Gastroesophageal sphincter (tissue), 4 donors: ENCODE results near the gene GLT8D1. TPM values are rescaled to one million over a fixed set of nuclear protein-coding genes. Genes with fewer than 3 reads are reported as not detected.
A peak's percentile ranks its signal among the peaks of the same experiment; 100 is the strongest.
"Not testable (repeated sequence)": the region's sequence is repeated elsewhere in the genome, so short reads cannot be mapped to it uniquely, and the experiment has no call there.

Source experiments
- ATAC-seq: fragments of 150-250 bp; one replicate; pipeline ENCODE4 v1.9.1; 2016; ENCODE audit warnings: mild to moderate bottlenecking, moderate library complexity
- H3K27ac ChIP-seq, 4 donors: fragments of 200-600 bp; sonication (generic) in 3 of 4; 1 replicate in 3 of 4; 2 replicates in 1 of 4; pipeline ENCODE4 v1.5.1; 2016 to 2019
- H3K27me3 ChIP-seq: fragments of 200-600 bp; sonication (generic); one replicate; pipeline ENCODE4 v1.5.1; 2019
- H3K36me3 ChIP-seq, 2 donors: fragments of 200-600 bp; sonication (generic); one replicate each; pipeline ENCODE4 v1.5.1; 2019; ENCODE audit warnings: control low read depth in 1 of 2
- H3K4me1 ChIP-seq, 3 donors: fragments of 200-600 bp; sonication (generic); 1 replicate in 2 of 3; 2 replicates in 1 of 3; pipeline ENCODE4 v1.5.1; 2016 to 2019; ENCODE audit warnings: control low read depth in 2 of 3
- H3K4me3 ChIP-seq, 2 donors: fragments of 200-600 bp; sonication (generic); one replicate each; pipeline ENCODE4 v1.5.1; 2019; ENCODE audit warnings: mild to moderate bottlenecking in 1 of 2, moderate library complexity in 1 of 2
- H3K9me3 ChIP-seq, 3 donors: fragments of 200-600 bp; sonication (generic); one replicate each; pipeline ENCODE4 v1.5.1; 2017 to 2019; ENCODE audit warnings: control low read depth in 2 of 3
- CTCF ChIP-seq, 4 experiments: fragments of 200-600 bp in 2 of 4; fragments of 450-650 bp in 2 of 4; sonication (generic) in 1 of 4; IDR thresholded peaks; one replicate each; pipeline ENCODE4 v1.5.1; 2017 to 2019; ENCODE audit warnings: antibody characterized with exemption in 4 of 4, mild to moderate bottlenecking in 2 of 4, moderate library complexity in 2 of 4
- EP300 ChIP-seq: sonication (generic); formaldehyde crosslinking; IDR thresholded peaks from one replicate; pipeline ENCODE4 v1.6.1; 2017; ENCODE audit warnings: antibody characterized with exemption, mild to moderate bottlenecking
- POLR2A ChIP-seq, 2 donors: fragments of 450-650 bp; IDR thresholded peaks; one replicate each; pipeline ENCODE4 v1.6.1; 2017; ENCODE audit warnings: antibody characterized with exemption in 2 of 2, mild to moderate bottlenecking in 2 of 2, moderate library complexity in 1 of 2
- POLR2AphosphoS5 ChIP-seq: sonication (generic); formaldehyde crosslinking; IDR thresholded peaks from one replicate; pipeline ENCODE4 v1.6.1; 2017; ENCODE audit warnings: antibody characterized with exemption
- WGBS, 2 donors: methylation state at CpG; one replicate each; pipeline ENCODE4 v1.1.5; 2018; ENCODE audit warnings: low coverage in 1 of 2; 5-methylcytosine and 5-hydroxymethylcytosine counted together
- total RNA-seq, 4 donors: library from RNA; depleted of rRNA; stranded (reverse); fragments of >200 nt; gene quantifications; one replicate each; pipeline ENCODE4 v1.1.0, GENCODE V29; 2016

GLT8D1 gene
- total RNA-seq, 4 donors from 2014 or later: 36.9 to 57.7 (median 48.6) TPM

- Histone ChIP-seq H3K9me3 (no peaks in the 10 kb centered on the region), H3K27me3 (no peaks in the 10 kb centered on the region), H3K4me1 (peaks cover 5 to 71% (median 12%) of the 10 kb centered on the region in 3 donors), H3K27ac (peak overlapping the region in 2 of 4 donors; percentile 39 to 50), H3K4me3 (no peak overlapping the region), H3K36me3 (peaks cover 0 to 38% of the 10 kb centered on the region in 2 donors)
- ATAC-seq: no peak
- TF ChIP-seq POLR2A (IDR thresholded peaks at IDR 0.05) (no peak), POLR2AphosphoS5 (peak; percentile 15)
Observed at GRCh38 chr3:52682016-52682415, 23.6 kb downstream of the GLT8D1 start.

GRCh38 chr3:52681596-52681995 lies 24.0 kb downstream of the GLT8D1 start:
- Histone ChIP-seq H3K27me3 (no peaks in the 10 kb centered on the region), H3K9me3 (no peaks in the 10 kb centered on the region), H3K4me3 (no peak overlapping the region), H3K4me1 (peaks cover 5 to 67% (median 9%) of the 10 kb centered on the region in 3 donors), H3K36me3 (peaks cover 0 to 41% of the 10 kb centered on the region in 2 donors), H3K27ac (peak overlapping the region in 2 of 4 donors; percentile 39 to 50)
- 56 to 70% methylated on average over 3 of the region's 3 CpGs for WGBS, 2 donors
- ATAC-seq: no peak
- no peak for TF ChIP-seq CTCF (IDR thresholded peaks at IDR 0.05)
- no peak for TF ChIP-seq POLR2A (IDR thresholded peaks at IDR 0.05)
- TF ChIP-seq EP300: no peak

- WGBS, 2 donors: 56 to 60% methylated on average over 1 of the region's 1 CpG
- ATAC-seq: no peak
- no peak overlapping the region for H3K27ac ChIP-seq
- H3K27me3 ChIP-seq: no peaks in the 10 kb centered on the region
- H3K36me3 ChIP-seq: peaks cover 0 to 57% of the 10 kb centered on the region in 2 donors
- peaks cover 5 to 61% (median 6%) of the 10 kb centered on the region in 3 donors for H3K4me1 ChIP-seq
- H3K9me3 ChIP-seq: no peaks in the 10 kb centered on the region
- TF ChIP-seq CTCF (IDR thresholded peaks at IDR 0.05): no peak
- H3K4me3 ChIP-seq: no peak overlapping the region
Observed at GRCh38 chr3:52679811-52680210, 25.8 kb downstream of the GLT8D1 start.

GRCh38 chr3:52679199-52679538 lies 26.4 kb downstream of the GLT8D1 start:
- peaks cover 0 to 63% of the 10 kb centered on the region in 2 donors for H3K36me3 ChIP-seq
- no peak for TF ChIP-seq CTCF (IDR thresholded peaks at IDR 0.05)
- TF ChIP-seq EP300: no peak
- no peak for TF ChIP-seq POLR2AphosphoS5
- TF ChIP-seq POLR2A (IDR thresholded peaks at IDR 0.05): no peak
- ATAC-seq: no peak
- no peak overlapping the region for H3K27ac ChIP-seq
- H3K4me1 ChIP-seq: peaks cover 0 to 55% (median 4%) of the 10 kb centered on the region in 3 donors
- no peaks in the 10 kb centered on the region for H3K9me3 ChIP-seq
- H3K27me3 ChIP-seq: no peaks in the 10 kb centered on the region
- WGBS, 2 donors: 82 to 84% methylated on average over 3 of the region's 3 CpGs
- no peak overlapping the region for H3K4me3 ChIP-seq

GRCh38 chr3:52678265-52679198 lies 27.1 kb downstream of the GLT8D1 start:
- ATAC-seq: no peak
- Histone ChIP-seq H3K4me3 (no peak overlapping the region), H3K36me3 (peaks cover 0 to 69% of the 10 kb centered on the region in 2 donors), H3K27ac (no peak overlapping the region), H3K4me1 (peaks cover 0 to 48% (median 0%) of the 10 kb centered on the region in 3 donors), H3K27me3 (no peaks in the 10 kb centered on the region), H3K9me3 (no peaks in the 10 kb centered on the region)
- TF ChIP-seq POLR2A (IDR thresholded peaks at IDR 0.05) (no peak), POLR2AphosphoS5 (no peak), EP300 (no peak), CTCF (IDR thresholded peaks at IDR 0.05) (no peak)
- 95 to 100% methylated on average over 2 to 6 of the region's 6 CpGs for WGBS, 2 donors

- H3K4me1 ChIP-seq: peaks cover 0 to 31% (median under 1%) of the 10 kb centered on the region in 3 donors
- H3K9me3 ChIP-seq, H3K4me3 ChIP-seq, ATAC-seq, H3K27ac ChIP-seq, H3K27me3 ChIP-seq: not testable (repeated sequence)
- WGBS, 2 donors: 50 to 90% methylated on average over 2 of the region's 3 CpGs
- H3K36me3 ChIP-seq: peaks cover 0 to 91% of the 10 kb centered on the region in 2 donors
Observed at GRCh38 chr3:52676201-52676600, 29.4 kb downstream of the GLT8D1 start.
